Esophagus muscularis mucosa (tissue), 3 donors: ENCODE results near the gene TROAP.
"Not testable (repeated sequence)": the region's sequence is repeated elsewhere in the genome, so short reads cannot be mapped to it uniquely, and the experiment has no call there.

Source experiments
- CTCF ChIP-seq, 3 experiments: fragments of 200-600 bp in 2 of 3; fragments of 450-650 bp in 1 of 3; sonication (generic) in 2 of 3; IDR thresholded peaks; one replicate each; pipeline ENCODE4 v1.5.1; 2017 to 2019; ENCODE audit warnings: antibody characterized with exemption in 3 of 3, mild to moderate bottlenecking in 2 of 3, moderate library complexity in 1 of 3
- POLR2AphosphoS5 ChIP-seq, 2 donors: sonication (generic); formaldehyde crosslinking; IDR thresholded peaks; one replicate each; pipeline ENCODE4 v1.6.1; 2017; ENCODE audit warnings: antibody characterized with exemption in 2 of 2

GRCh38 chr12:49333778-49334177 is 10.7 kb downstream of the TROAP start:
- not testable (repeated sequence) for TF ChIP-seq CTCF, POLR2AphosphoS5 (IDR thresholded peaks at IDR 0.05)
